Measurements from ENCODE around the gene DLST.

- TF ChIP-seq CTCF (IDR thresholded peaks at IDR 0.05; ENCODE audit: insufficient read depth, low read length) (no peak), POLR2AphosphoS5 (IDR thresholded peaks at IDR 0.05; ENCODE audit: low read depth) (no peak), SPI1 (IDR thresholded peaks at IDR 0.05; ENCODE audit: borderline replicate concordance, low read depth) (no peak), GABPA (IDR thresholded peaks at IDR 0.05; ENCODE audit: low read depth) (no peak)
Observed at GRCh38 chr14:74871819-74872218, 9.9 kb upstream of the DLST start.

All from HL-60 (cell line).